ENCODE measurements around the gene UPP2.

The UPP2 gene

GRCh38 chr2:158131919-158132566, 30.4 kb downstream of the UPP2 start:
- POLR2A ChIA-PET (ENCODE audit: low non-redundant PET): no interaction called here
- CTCF ChIA-PET: interaction anchor here (0.7 kb wide), 1 partner anchor 685 kb away, joined by 3 read pairs; no protein-coding TSS in a partner anchor

GRCh38 chr2:158134055-158134454, 32.4 kb downstream of the UPP2 start:
- CTCF ChIA-PET: no interaction called here
- no peak for DNase-seq (ENCODE audit: low spot score)
- POLR2A ChIA-PET (ENCODE audit: low non-redundant PET): no interaction called here
- H3K27ac ChIP-seq: no peak overlapping the region
- TF ChIP-seq, protein P1, sequence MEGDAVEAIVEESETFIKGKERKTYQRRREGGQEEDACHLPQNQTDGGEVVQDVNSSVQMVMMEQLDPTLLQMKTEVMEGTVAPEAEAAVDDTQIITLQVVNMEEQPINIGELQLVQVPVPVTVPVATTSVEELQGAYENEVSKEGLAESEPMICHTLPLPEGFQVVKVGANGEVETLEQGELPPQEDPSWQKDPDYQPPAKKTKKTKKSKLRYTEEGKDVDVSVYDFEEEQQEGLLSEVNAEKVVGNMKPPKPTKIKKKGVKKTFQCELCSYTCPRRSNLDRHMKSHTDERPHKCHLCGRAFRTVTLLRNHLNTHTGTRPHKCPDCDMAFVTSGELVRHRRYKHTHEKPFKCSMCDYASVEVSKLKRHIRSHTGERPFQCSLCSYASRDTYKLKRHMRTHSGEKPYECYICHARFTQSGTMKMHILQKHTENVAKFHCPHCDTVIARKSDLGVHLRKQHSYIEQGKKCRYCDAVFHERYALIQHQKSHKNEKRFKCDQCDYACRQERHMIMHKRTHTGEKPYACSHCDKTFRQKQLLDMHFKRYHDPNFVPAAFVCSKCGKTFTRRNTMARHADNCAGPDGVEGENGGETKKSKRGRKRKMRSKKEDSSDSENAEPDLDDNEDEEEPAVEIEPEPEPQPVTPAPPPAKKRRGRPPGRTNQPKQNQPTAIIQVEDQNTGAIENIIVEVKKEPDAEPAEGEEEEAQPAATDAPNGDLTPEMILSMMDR (conservative IDR thresholded peaks at IDR 0.05; ENCODE audit: low read depth): no peak

More at GRCh38 chr2:158131919-158132566, 30.4 kb downstream of the UPP2 start:
- TF ChIP-seq, protein P1 (conservative IDR thresholded peaks at IDR 0.05; ENCODE audit: low read depth): no peak
- no peak for DNase-seq (ENCODE audit: low spot score)
- H3K27ac ChIP-seq: no peak overlapping the region

GRCh38 chr2:158134655-158135054, 33.0 kb downstream of the UPP2 start:
- no peak overlapping the region for H3K27ac ChIP-seq
- ChIA-PET POLR2A (ENCODE audit: low non-redundant PET) (no interaction called here), CTCF (interaction anchor here (0.8 kb wide), 1 partner anchor 110 kb away, joined by 3 read pairs; no protein-coding TSS in a partner anchor)
- DNase-seq (ENCODE audit: low spot score): no peak
- TF ChIP-seq, protein P1 (conservative IDR thresholded peaks at IDR 0.05; ENCODE audit: low read depth): no peak

GRCh38 chr2:158135096-158135495, 33.4 kb downstream of the UPP2 start:
- TF ChIP-seq, protein P1 (conservative IDR thresholded peaks at IDR 0.05; ENCODE audit: low read depth): no peak
- DNase-seq (ENCODE audit: low spot score): no peak
- no peak overlapping the region for H3K27ac ChIP-seq
- POLR2A ChIA-PET (ENCODE audit: low non-redundant PET): no interaction called here
- CTCF ChIA-PET: interaction anchor here (0.8 kb wide), 1 partner anchor 111 kb away, joined by 3 read pairs; no protein-coding TSS in a partner anchor

- no peak for DNase-seq (ENCODE audit: low spot score)
- TF ChIP-seq, protein P1 (conservative IDR thresholded peaks at IDR 0.05; ENCODE audit: low read depth): no peak
- CTCF ChIA-PET: no interaction called here
- no peak overlapping the region for H3K27ac ChIP-seq
- POLR2A ChIA-PET (ENCODE audit: low non-redundant PET): no interaction called here
Measured at GRCh38 chr2:158138255-158138654, 36.6 kb downstream of the UPP2 start.

DNA sequence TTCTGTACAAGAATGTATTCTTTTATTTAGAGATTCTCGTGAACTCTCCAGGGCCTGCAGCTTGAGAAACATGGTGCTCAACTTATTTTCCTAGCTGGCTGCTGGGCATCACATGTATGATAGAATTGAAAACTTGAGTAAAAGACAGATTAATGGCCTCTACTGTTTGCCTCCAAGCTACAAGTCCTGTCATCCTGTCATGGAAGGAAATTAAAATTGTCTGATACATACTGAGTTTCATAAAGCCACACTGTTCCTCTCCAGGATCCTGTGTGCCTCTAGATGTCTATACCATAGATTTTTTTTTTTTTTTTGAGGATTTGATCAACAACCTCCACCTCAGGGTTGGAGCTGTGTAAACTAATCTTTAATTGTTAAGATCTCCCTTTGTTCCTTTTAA, 38.5 kb downstream of the UPP2 start:
- no peak overlapping the region for H3K27ac ChIP-seq
- POLR2A ChIA-PET (ENCODE audit: low non-redundant PET): no interaction called here
- CTCF ChIA-PET: no interaction called here
- no peak for DNase-seq (ENCODE audit: low spot score)
- TF ChIP-seq, protein P1 (conservative IDR thresholded peaks at IDR 0.05; ENCODE audit: low read depth): no peak

All from RWPE1 (cell line).